HCT116 (cell line): ENCODE measurements around the gene POLR2J2. TPM values are rescaled to one million over a fixed set of nuclear protein-coding genes. Genes with fewer than 3 reads are reported as not detected.
"Not testable (repeated sequence)": the region's sequence is repeated elsewhere in the genome, so short reads cannot be mapped to it uniquely, and the experiment has no call there.

Source experiments
- ATAC-seq: fragments of 200-7000 bp; cut with Tn5 transposase; 2 replicates; pipeline ENCODE4 v1.9.1; 2020; ENCODE audit warnings: mild to moderate bottlenecking, moderate library complexity
- BruUV-seq: library from RNA; stranded (reverse); fragments of 400-500 nt; replicated peaks from 2 replicates; lab custom pipeline; 2021; lab: Mats Ljungman, UMichigan
- CTCF ChIA-PET: fragments of 300-600 bp; sonication (Branson Sonifier 250); formaldehyde crosslinking; loops from one replicate; lab custom pipeline; 2021; ENCODE audit warnings: antibody characterized with exemption; lab: Charles Lee
- POLR2A ChIA-PET: fragments of 300-600, 350-600 bp; sonication (Branson Sonifier 250); formaldehyde crosslinking; loops from one replicate; lab custom pipeline; 2021; ENCODE audit warnings: antibody characterized with exemption; lab: Charles Lee
- RAD21 ChIA-PET, 2 experiments: fragments of 300-600 bp; sonication (Branson Sonifier 250); formaldehyde crosslinking; loops; one replicate each; lab custom pipeline; 2023; ENCODE audit warnings: low total read pairs in 2 of 2; ENCODE audit not compliant: uncharacterized antibody in 2 of 2, unreplicated experiment in 2 of 2, low non-redundant PET in 1 of 2; lab: Charles Lee
- DNase-seq: peaks from one replicate; pipeline ENCODE4 v3.0.0-alpha.2; 2010; ENCODE audit warnings: low read depth, low spot score
- H2AFZ ChIP-seq: fragments of 200-600 bp; shearing (Covaris generic), sonication (generic); 2 replicates; pipeline ENCODE4 v1.6.1; 2017; ENCODE audit warnings: low read depth, mixed run types, mixed read lengths, antibody characterized with exemption, low read length; ENCODE audit not compliant: poor library complexity, severe bottlenecking
- H3K27ac ChIP-seq: 2 replicates; pipeline ENCODE4 v1.5.1; 2012; ENCODE audit warnings: low read depth, low read length
- H3K27me3 ChIP-seq: fragments of 200-600 bp; sonication (generic); 2 replicates; pipeline ENCODE4 v1.6.1; 2016; ENCODE audit warnings: mixed run types, low read length, mixed read lengths; ENCODE audit not compliant: insufficient read depth
- H3K36me3 ChIP-seq, 2 experiments: fragments of 200-500 bp in 1 of 2; fragments of 200-600 bp in 1 of 2; sonication (Bioruptor generic) in 1 of 2; sonication (generic) in 1 of 2; 2 replicates each; pipeline versions ENCODE4 v1.5.1 to v1.6.1; 2014 to 2016; ENCODE audit warnings: low read length in 2 of 2, inconsistent platforms in 1 of 2, mixed read lengths in 1 of 2, mixed run types in 1 of 2; ENCODE audit not compliant: insufficient read depth in 2 of 2, control insufficient read depth in 1 of 2
- H3K4me1 ChIP-seq, 2 experiments: fragments of 200-600 bp in 1 of 2; sonication (generic) in 1 of 2; 2 replicates each; pipeline versions ENCODE4 v1.5.1 to v1.6.1; 2012 to 2017; ENCODE audit warnings: low read length in 2 of 2, inconsistent platforms in 1 of 2, mild to moderate bottlenecking in 1 of 2, mixed read lengths in 1 of 2, mixed run types in 1 of 2, moderate library complexity in 1 of 2; ENCODE audit not compliant: insufficient read depth in 2 of 2, control insufficient read depth in 1 of 2
- H3K4me2 ChIP-seq: fragments of 200-600 bp; sonication (generic); 2 replicates; pipeline ENCODE4 v1.6.1; 2017; ENCODE audit warnings: mixed run types, low read length, mixed read lengths
- H3K4me3 ChIP-seq, 2 experiments: fragments of 200-600 bp in 1 of 2; sonication (generic) in 1 of 2; replicated peaks in 1 of 2; 2 replicates each; pipeline ENCODE4 v1.5.1; 2011 to 2016; ENCODE audit warnings: low read length in 2 of 2, control low read depth in 1 of 2, low read depth in 1 of 2, mild to moderate bottlenecking in 1 of 2, mixed read lengths in 1 of 2, mixed run types in 1 of 2
- H3K79me2 ChIP-seq: fragments of 200-600 bp; sonication (generic); 2 replicates; pipeline ENCODE4 v1.6.1; 2017; ENCODE audit warnings: mild to moderate bottlenecking, mixed run types, low read length, moderate library complexity, mixed read lengths; ENCODE audit not compliant: insufficient read depth
- H3K9ac ChIP-seq: fragments of 200-600 bp; sonication (generic); 2 replicates; pipeline ENCODE4 v1.6.1; 2016; ENCODE audit warnings: low read length, mixed read lengths
- H3K9me2 ChIP-seq: fragments of 200-600 bp; sonication (generic), shearing (Covaris generic); 2 replicates; pipeline ENCODE4 v1.6.1; 2017; ENCODE audit warnings: mixed run types, mild to moderate bottlenecking, moderate library complexity; ENCODE audit not compliant: insufficient read depth
- H3K9me3 ChIP-seq, 2 experiments: fragments of 200-500 bp in 1 of 2; fragments of 200-600 bp in 1 of 2; sonication (Bioruptor generic) in 1 of 2; sonication (generic) in 1 of 2; 2 replicates each; pipeline ENCODE4 v1.6.1; 2014 to 2017; ENCODE audit warnings: low read length in 2 of 2, mixed read lengths in 2 of 2, inconsistent platforms in 1 of 2, low read depth in 1 of 2, mild to moderate bottlenecking in 1 of 2, mixed run types in 1 of 2, moderate library complexity in 1 of 2; ENCODE audit not compliant: control insufficient read depth in 1 of 2, insufficient read depth in 1 of 2
- H4K20me1 ChIP-seq: fragments of 200-600 bp; sonication (generic), shearing (Covaris generic); 2 replicates; pipeline ENCODE4 v1.6.1; 2017; ENCODE audit warnings: mixed run types, mild to moderate bottlenecking, moderate library complexity; ENCODE audit not compliant: insufficient read depth
- intact Hi-C: fragments of 100-400 bp; cut with micrococcal nuclease; formaldehyde crosslinking; loops from 2 replicates; pipeline ENCODE4 v1.10.0; 2022
- total RNA-seq: library from RNA; stranded (reverse); gene quantifications from one replicate; pipeline ENCODE4 v1.2.1, GENCODE V29; 2021; ENCODE audit not compliant: unreplicated experiment

The POLR2J2 gene
- total RNA-seq, 1 experiment from 2014 or later: 6.2 TPM

GRCh38 chr7:102689436-102690282 is 18.2 kb upstream of the POLR2J2 start:
- H3K9ac ChIP-seq, H3K4me3 ChIP-seq, H3K9me2 ChIP-seq, H3K27ac ChIP-seq, ATAC-seq, H3K9me3 ChIP-seq, H4K20me1 ChIP-seq, H3K27me3 ChIP-seq, H3K36me3 ChIP-seq, H3K4me2 ChIP-seq, POLR2A ChIA-PET, CTCF ChIA-PET, intact Hi-C loops, H3K4me1 ChIP-seq, DNase-seq, H2AFZ ChIP-seq, H3K79me2 ChIP-seq, RAD21 ChIA-PET, BruUV-seq: not testable (repeated sequence)

GRCh38 chr7:102688299-102689036 is 17.0 kb upstream of the POLR2J2 start:
- H3K79me2 ChIP-seq, H3K9me2 ChIP-seq, H3K27me3 ChIP-seq, H3K9me3 ChIP-seq, intact Hi-C loops, POLR2A ChIA-PET, H3K27ac ChIP-seq, BruUV-seq, DNase-seq, H3K4me3 ChIP-seq, H3K9ac ChIP-seq, H4K20me1 ChIP-seq, H3K4me2 ChIP-seq, H2AFZ ChIP-seq, RAD21 ChIA-PET, CTCF ChIA-PET, H3K36me3 ChIP-seq, H3K4me1 ChIP-seq: not testable (repeated sequence)
- ATAC-seq: peak; percentile 93

- intact Hi-C loops, H3K27ac ChIP-seq, DNase-seq, H3K9ac ChIP-seq, H2AFZ ChIP-seq, H3K9me3 ChIP-seq, H3K4me2 ChIP-seq, RAD21 ChIA-PET, H3K4me3 ChIP-seq, H3K27me3 ChIP-seq, H4K20me1 ChIP-seq, H3K36me3 ChIP-seq, POLR2A ChIA-PET, CTCF ChIA-PET, H3K9me2 ChIP-seq, BruUV-seq, H3K79me2 ChIP-seq, H3K4me1 ChIP-seq: not testable (repeated sequence)
- peak; percentile 72 for ATAC-seq
Observed at GRCh38 chr7:102682560-102682959, 11.1 kb upstream of the POLR2J2 start.

- H4K20me1 ChIP-seq, H3K36me3 ChIP-seq, RAD21 ChIA-PET, H3K27ac ChIP-seq, H3K79me2 ChIP-seq, DNase-seq, BruUV-seq, H3K4me3 ChIP-seq, intact Hi-C loops, H3K9ac ChIP-seq, H2AFZ ChIP-seq, H3K9me2 ChIP-seq, H3K4me2 ChIP-seq, H3K4me1 ChIP-seq, H3K9me3 ChIP-seq, ATAC-seq, POLR2A ChIA-PET, H3K27me3 ChIP-seq, CTCF ChIA-PET: not testable (repeated sequence)
Observed at GRCh38 chr7:102680780-102681179, 9.3 kb upstream of the POLR2J2 start.
